HG03442 (cell line): ENCODE results near the gene CEMIP2.
A peak's percentile ranks its signal among the peaks of the same experiment; 100 is the strongest.
"Not testable (repeated sequence)": the region's sequence is repeated elsewhere in the genome, so short reads cannot be mapped to it uniquely, and the experiment has no call there.

Experiments used
- ATAC-seq: cut with Tn5 transposase; IDR thresholded peaks from one replicate; pipeline ENCODE4 v1.9.1; 2021; ENCODE audit warnings: mild to moderate bottlenecking, moderate library complexity; ENCODE audit not compliant: unreplicated experiment

CEMIP2 gene

GRCh38 chr9:71768388-71769174 lies at the start of gene CEMIP2:
Gene CEMIP2, minus strand, starts transcription at chr9:71768513. Its CDS starts 18,140 bp downstream, at chr9:71750373.
- ATAC-seq = peak; percentile 79

GRCh38 chr9:71816916-71817451 lies 48.7 kb upstream of the CEMIP2 start:
- no peak for ATAC-seq

GRCh38 chr9:71814815-71815214 lies 46.5 kb upstream of the CEMIP2 start:
- ATAC-seq = no peak

GRCh38 chr9:71814226-71814625 lies 45.9 kb upstream of the CEMIP2 start:
- ATAC-seq = no peak

GRCh38 chr9:71812385-71812784 lies 44.1 kb upstream of the CEMIP2 start:
- ATAC-seq = no peak

GRCh38 chr9:71808068-71808467 lies 39.8 kb upstream of the CEMIP2 start:
- no peak for ATAC-seq

GRCh38 chr9:71806901-71807307 lies 38.6 kb upstream of the CEMIP2 start:
- peak; percentile 97 for ATAC-seq

GRCh38 chr9:71805096-71805495 lies 36.8 kb upstream of the CEMIP2 start:
- ATAC-seq = not testable (repeated sequence)

- no peak for ATAC-seq
Observed at GRCh38 chr9:71801826-71802225, 33.5 kb upstream of the CEMIP2 start.

- no peak for ATAC-seq
Observed at GRCh38 chr9:71797266-71797665, 29.0 kb upstream of the CEMIP2 start.

GRCh38 chr9:71796100-71796767 lies 27.9 kb upstream of the CEMIP2 start:
- ATAC-seq = no peak

GRCh38 chr9:71795097-71795813 lies 26.9 kb upstream of the CEMIP2 start:
- ATAC-seq = peak; percentile 94

GRCh38 chr9:71793386-71794105 lies 25.2 kb upstream of the CEMIP2 start:
- ATAC-seq = no peak

GRCh38 chr9:71791875-71792274 lies 23.6 kb upstream of the CEMIP2 start:
- no peak for ATAC-seq

- ATAC-seq = no peak
Observed at GRCh38 chr9:71790296-71790695, 22.0 kb upstream of the CEMIP2 start.

GRCh38 chr9:71783120-71783523 lies 14.8 kb upstream of the CEMIP2 start:
- ATAC-seq = peak; percentile 92

GRCh38 chr9:71781391-71781790 lies 13.1 kb upstream of the CEMIP2 start:
- peak; percentile 59 for ATAC-seq

- ATAC-seq = no peak
Observed at GRCh38 chr9:71780953-71781352, 12.6 kb upstream of the CEMIP2 start.

GRCh38 chr9:71778085-71778484 lies 9.8 kb upstream of the CEMIP2 start:
- no peak for ATAC-seq

- ATAC-seq = peak; percentile 62
Observed at GRCh38 chr9:71774920-71775319, 6.6 kb upstream of the CEMIP2 start.

- no peak for ATAC-seq
Observed at GRCh38 chr9:71772726-71773125, 4.4 kb upstream of the CEMIP2 start.
